Right renal cortex interstitium (tissue), 3 donors: Measurements from ENCODE around the gene SPRED3. TPM values are rescaled to one million over a fixed set of nuclear protein-coding genes. Genes with fewer than 3 reads are reported as not detected.
A peak's percentile ranks its signal among the peaks of the same experiment; 100 is the strongest.
"Not testable (repeated sequence)": the region's sequence is repeated elsewhere in the genome, so short reads cannot be mapped to it uniquely, and the experiment has no call there.

ENCODE experiments used
- DNase-seq, 3 donors: peaks; one replicate each; pipeline ENCODE4 v3.0.0-alpha.2; 2013; ENCODE audit warnings: low read depth in 3 of 3, low spot score in 2 of 3
- polyA plus RNA-seq, 3 donors: library from polyadenylated mRNA; unstranded; fragments of 120-200 nt; gene quantifications; one replicate each; pipeline ENCODE4 v1.2.1, GENCODE V29; 2013; ENCODE audit not compliant: insufficient read length in 3 of 3

SPRED3 gene
- polyA plus RNA-seq, 3 donors = 1.1 TPM

GRCh38 chr19:38389101-38389925, 816 bp downstream of the SPRED3 start:
- no peak for DNase-seq

GRCh38 chr19:38389957-38390924, 1.7 kb downstream of the SPRED3 start:
- DNase-seq = no peak

- no peak for DNase-seq
These were observed 3.5 kb downstream of the SPRED3 start for GRCh38 chr19:38391911-38392464.

DNA sequence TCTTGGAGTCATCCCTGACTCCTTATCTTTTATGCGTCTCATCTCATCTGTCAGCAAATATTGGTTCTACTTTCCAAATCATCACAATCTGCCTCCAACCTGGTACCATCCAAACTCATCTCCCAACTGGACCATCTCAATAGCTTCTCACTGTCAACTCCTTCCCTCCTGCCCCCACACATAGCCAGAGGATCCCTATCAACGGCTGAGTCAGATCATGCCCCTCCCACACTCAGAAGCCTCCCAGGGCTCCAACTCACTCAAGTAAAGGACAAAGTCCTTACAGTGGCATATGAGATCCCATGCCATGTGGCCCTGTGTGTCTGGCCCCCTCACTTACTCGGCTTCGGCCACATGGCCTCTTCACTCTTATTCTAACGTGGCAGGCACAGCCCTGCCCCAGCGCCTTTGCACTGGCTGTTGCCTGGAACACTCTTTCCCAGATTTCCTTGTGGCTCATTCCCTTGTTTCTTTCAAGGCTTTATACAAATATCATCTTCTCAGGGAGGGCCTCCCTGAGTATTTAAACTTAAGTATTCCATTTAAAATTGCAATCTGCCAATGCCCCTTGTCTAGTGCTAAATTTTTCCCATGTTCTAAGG, 4.3 kb downstream of the SPRED3 start:
- no peak for DNase-seq

GRCh38 chr19:38394488-38394887, 6.0 kb downstream of the SPRED3 start:
- no peak for DNase-seq

DNA sequence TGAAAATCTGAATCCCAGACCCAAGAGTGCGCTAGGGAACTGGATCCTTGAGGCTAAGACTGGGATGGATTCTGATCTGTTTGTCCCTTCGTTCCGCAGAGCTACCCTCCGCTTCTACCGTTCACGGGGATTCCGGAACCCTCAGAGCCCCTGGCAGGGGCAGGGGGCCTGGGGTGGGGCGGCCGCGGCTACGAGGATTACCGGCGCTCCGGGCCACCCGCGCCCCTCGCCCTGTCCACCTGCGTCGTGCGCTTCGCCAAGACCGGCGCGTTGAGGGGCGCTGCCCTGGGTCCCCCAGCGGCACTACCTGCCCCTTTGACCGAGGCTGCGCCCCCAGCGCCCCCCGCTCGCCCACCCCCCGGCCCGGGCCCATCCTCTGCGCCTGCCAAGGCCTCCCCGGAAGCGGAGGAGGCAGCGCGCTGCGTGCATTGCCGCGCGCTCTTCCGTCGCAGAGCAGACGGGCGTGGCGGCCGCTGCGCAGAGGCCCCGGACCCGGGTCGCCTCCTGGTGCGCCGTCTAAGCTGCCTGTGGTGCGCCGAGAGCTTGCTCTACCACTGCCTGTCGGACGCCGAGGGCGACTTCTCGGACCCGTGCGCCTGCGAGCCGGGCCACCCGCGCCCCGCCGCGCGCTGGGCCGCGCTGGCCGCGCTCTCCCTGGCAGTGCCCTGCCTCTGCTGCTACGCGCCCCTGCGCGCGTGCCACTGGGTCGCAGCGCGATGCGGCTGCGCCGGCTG, 7.1 kb downstream of the SPRED3 start:
- DNase-seq = no peak

DNA sequence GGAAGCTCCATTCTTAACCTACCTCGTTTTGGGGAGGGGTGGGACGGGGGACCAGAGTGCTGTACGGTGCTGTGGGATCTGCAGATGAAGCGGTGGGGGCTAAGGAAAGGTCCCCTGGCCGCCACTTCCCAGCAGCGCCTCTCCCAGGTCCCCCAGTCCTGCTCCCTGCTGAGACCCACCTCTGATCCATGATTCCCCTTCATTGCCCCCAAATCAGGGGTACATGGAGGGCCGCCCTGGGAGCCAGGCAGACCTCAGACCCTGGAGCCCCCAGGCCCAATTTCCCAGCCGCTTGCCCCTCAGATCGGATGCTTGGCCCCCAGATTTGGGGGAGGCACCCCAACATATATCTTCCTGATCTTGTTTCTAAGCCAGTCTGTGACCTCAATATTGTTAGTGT, 10.6 kb downstream of the SPRED3 start:
- DNase-seq = no peak

DNA sequence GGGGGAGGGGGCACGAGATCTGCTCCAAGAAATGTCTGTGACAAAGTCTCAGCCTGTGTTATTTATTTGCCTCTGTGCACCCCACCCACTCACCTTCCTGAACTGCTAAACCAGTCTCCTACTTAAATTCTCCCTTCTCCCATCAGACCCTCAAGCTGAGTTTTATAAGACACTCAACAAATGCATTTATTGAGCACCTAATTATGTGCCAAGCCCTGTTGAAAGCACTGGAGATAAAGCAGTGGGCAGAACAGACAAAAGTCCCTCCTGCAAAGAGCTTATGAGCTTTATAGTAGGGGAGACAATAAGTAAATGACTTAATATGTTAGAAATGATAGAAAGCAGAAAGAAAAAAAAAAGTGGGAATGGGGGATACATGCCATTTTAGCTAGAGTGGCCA, 11.0 kb downstream of the SPRED3 start:
- DNase-seq = no peak

- no peak for DNase-seq
These were observed 11.9 kb downstream of the SPRED3 start for GRCh38 chr19:38400361-38400760.

- no peak for DNase-seq
These were observed 12.7 kb downstream of the SPRED3 start for GRCh38 chr19:38401148-38401547.

- DNase-seq = no peak
These were observed 14.1 kb downstream of the SPRED3 start for GRCh38 chr19:38402623-38402966.

- DNase-seq = peak; percentile 91 to 94 (median 93)
These were observed 14.6 kb downstream of the SPRED3 start, which contains the start of gene FAM98C for GRCh38 chr19:38402967-38403674. Gene FAM98C, plus strand, starts transcription at chr19:38403093. Its CDS starts 61 bp downstream, at chr19:38403154.

DNA sequence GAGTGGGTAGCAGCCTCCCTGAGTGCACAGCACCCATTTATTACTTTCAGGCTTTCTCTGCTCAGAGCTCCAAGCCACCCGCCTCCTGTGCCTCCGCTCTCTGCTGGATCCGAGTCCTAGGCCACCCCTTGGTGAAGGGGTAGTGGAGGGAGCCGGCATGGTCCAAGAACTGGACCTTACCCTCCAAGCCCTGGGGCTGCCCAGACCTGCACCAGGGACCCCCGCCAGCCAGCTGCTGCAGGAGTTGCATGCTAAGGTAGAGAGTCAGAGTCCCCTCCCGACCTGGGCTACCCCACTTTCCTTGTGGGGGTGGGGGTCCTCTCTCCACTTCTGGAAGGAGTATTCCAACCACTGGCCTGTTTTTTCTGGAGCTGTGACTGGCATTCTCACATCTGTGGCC, 16.4 kb downstream of the SPRED3 start:
- DNase-seq = no peak

GRCh38 chr19:38405276-38405675, 16.8 kb downstream of the SPRED3 start:
- DNase-seq = no peak

GRCh38 chr19:38409631-38410133, 21.2 kb downstream of the SPRED3 start:
- no peak for DNase-seq

- DNase-seq = not testable (repeated sequence)
These were observed 21.9 kb downstream of the SPRED3 start for GRCh38 chr19:38410407-38410806.

GRCh38 chr19:38411041-38411712, 22.7 kb downstream of the SPRED3 start:
- no peak for DNase-seq

DNA sequence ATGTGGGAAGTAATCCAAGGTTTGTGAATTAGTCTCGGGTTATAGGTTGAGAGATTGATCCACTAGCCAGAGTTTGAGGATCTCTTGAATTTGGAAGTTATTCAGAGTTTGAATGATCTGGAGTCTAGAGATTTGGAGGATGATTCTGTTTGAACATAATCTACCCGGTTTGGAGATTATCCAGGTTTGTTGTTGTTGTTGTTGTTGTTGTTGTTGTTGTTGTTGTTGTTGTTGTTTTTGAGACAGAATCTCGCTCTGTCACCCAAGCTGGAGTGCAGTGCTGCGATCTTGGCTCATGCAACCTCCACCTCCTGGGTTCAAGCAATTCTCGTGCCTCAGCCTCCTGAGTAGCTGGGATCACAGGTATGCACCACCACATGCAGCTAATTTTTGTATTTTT, 23.4 kb downstream of the SPRED3 start:
- not testable (repeated sequence) for DNase-seq

GRCh38 chr19:38412491-38412890, 24.0 kb downstream of the SPRED3 start:
- DNase-seq = no peak
